ENCODE measurements around the gene MGAT4B.
A peak's percentile ranks its signal among the peaks of the same experiment; 100 is the strongest.

MGAT4B gene

GRCh38 chr5:179823937-179824744 lies 17.5 kb upstream of the MGAT4B start:
- TF ChIP-seq CTCF (IDR thresholded peaks at IDR 0.05): no peak
- H3K4me3 ChIP-seq (ENCODE audit: low read depth in 1 of 2, low read length in 1 of 2): no peak overlapping the region
- H3K27me3 ChIP-seq: no peaks in the 10 kb centered on the region
- peaks cover 23 to 36% of the 10 kb centered on the region in 2 experiments for H3K4me1 ChIP-seq (ENCODE audit: control insufficient read depth in 1 of 2, insufficient read depth in 1 of 2, low read depth in 1 of 2, low read length in 1 of 2)
- H3K36me3 ChIP-seq: peaks cover 66% of the 10 kb centered on the region
- H3K27ac ChIP-seq: no peak overlapping the region
- H3K9me3 ChIP-seq: no peaks in the 10 kb centered on the region

- Histone ChIP-seq H3K27ac (peak overlapping the region; percentile 100), H3K36me3 (peaks cover 50% of the 10 kb centered on the region), H3K9me3 (no peaks in the 10 kb centered on the region), H3K4me3 (ENCODE audit: low read depth in 1 of 2, low read length in 1 of 2) (peak overlapping the region in 1 of 2 experiments; percentile 93), H3K27me3 (peaks cover 2% of the 10 kb centered on the region), H3K4me1 (ENCODE audit: control insufficient read depth in 1 of 2, insufficient read depth in 1 of 2, low read depth in 1 of 2, low read length in 1 of 2) (peaks cover 37 to 47% of the 10 kb centered on the region in 2 experiments)
- TF ChIP-seq CTCF (IDR thresholded peaks at IDR 0.05): no peak
These were observed 15.9 kb upstream of the MGAT4B start for GRCh38 chr5:179822444-179822990.

GRCh38 chr5:179822059-179822432 lies 15.4 kb upstream of the MGAT4B start:
- Histone ChIP-seq H3K4me1 (ENCODE audit: control insufficient read depth in 1 of 2, insufficient read depth in 1 of 2, low read depth in 1 of 2, low read length in 1 of 2) (peaks cover 42 to 50% of the 10 kb centered on the region in 2 experiments), H3K27ac (peak overlapping the region; percentile 100), H3K4me3 (ENCODE audit: low read depth in 1 of 2, low read length in 1 of 2) (peak overlapping the region; percentile 93 to 97), H3K27me3 (peaks cover 6% of the 10 kb centered on the region), H3K36me3 (peaks cover 45% of the 10 kb centered on the region), H3K9me3 (no peaks in the 10 kb centered on the region)
- TF ChIP-seq CTCF (IDR thresholded peaks at IDR 0.05): no peak

GRCh38 chr5:179821298-179822058 lies 14.8 kb upstream of the MGAT4B start:
- Histone ChIP-seq H3K9me3 (no peaks in the 10 kb centered on the region), H3K27me3 (peaks cover 12% of the 10 kb centered on the region), H3K36me3 (peaks cover 39% of the 10 kb centered on the region), H3K27ac (peak overlapping the region; percentile 100), H3K4me3 (ENCODE audit: low read depth in 1 of 2, low read length in 1 of 2) (peak overlapping the region; percentile 93 to 97), H3K4me1 (ENCODE audit: control insufficient read depth in 1 of 2, insufficient read depth in 1 of 2, low read depth in 1 of 2, low read length in 1 of 2) (peaks cover 48 to 56% of the 10 kb centered on the region in 2 experiments)
- peak; percentile 54 for TF ChIP-seq CTCF (IDR thresholded peaks at IDR 0.05)

GRCh38 chr5:179820483-179821297 lies 14.0 kb upstream of the MGAT4B start, which contains the start of gene SQSTM1:
TSS of gene SQSTM1 (plus strand) at chr5:179820905. CDS start at chr5:179820937, 32 bp downstream.
- no peaks in the 10 kb centered on the region for H3K9me3 ChIP-seq
- H3K36me3 ChIP-seq: peaks cover 34% of the 10 kb centered on the region
- peaks cover 16% of the 10 kb centered on the region for H3K27me3 ChIP-seq
- peaks cover 50 to 58% of the 10 kb centered on the region in 2 experiments for H3K4me1 ChIP-seq (ENCODE audit: control insufficient read depth in 1 of 2, insufficient read depth in 1 of 2, low read depth in 1 of 2, low read length in 1 of 2)
- peak within 1 kb of the TSS; percentile 100 for H3K27ac ChIP-seq
- TF ChIP-seq CTCF (IDR thresholded peaks at IDR 0.05): peak; percentile 34
- H3K4me3 ChIP-seq (ENCODE audit: low read depth in 1 of 2, low read length in 1 of 2): peak within 1 kb of the TSS; percentile 93 to 97
